ENCODE measurements around the gene SCAANT1. TPM values are rescaled to one million over a fixed set of nuclear protein-coding genes. Genes with fewer than 3 reads are reported as not detected.

SCAANT1 gene
- total RNA-seq, 2 donors from 2014 or later = not detected

DNA sequence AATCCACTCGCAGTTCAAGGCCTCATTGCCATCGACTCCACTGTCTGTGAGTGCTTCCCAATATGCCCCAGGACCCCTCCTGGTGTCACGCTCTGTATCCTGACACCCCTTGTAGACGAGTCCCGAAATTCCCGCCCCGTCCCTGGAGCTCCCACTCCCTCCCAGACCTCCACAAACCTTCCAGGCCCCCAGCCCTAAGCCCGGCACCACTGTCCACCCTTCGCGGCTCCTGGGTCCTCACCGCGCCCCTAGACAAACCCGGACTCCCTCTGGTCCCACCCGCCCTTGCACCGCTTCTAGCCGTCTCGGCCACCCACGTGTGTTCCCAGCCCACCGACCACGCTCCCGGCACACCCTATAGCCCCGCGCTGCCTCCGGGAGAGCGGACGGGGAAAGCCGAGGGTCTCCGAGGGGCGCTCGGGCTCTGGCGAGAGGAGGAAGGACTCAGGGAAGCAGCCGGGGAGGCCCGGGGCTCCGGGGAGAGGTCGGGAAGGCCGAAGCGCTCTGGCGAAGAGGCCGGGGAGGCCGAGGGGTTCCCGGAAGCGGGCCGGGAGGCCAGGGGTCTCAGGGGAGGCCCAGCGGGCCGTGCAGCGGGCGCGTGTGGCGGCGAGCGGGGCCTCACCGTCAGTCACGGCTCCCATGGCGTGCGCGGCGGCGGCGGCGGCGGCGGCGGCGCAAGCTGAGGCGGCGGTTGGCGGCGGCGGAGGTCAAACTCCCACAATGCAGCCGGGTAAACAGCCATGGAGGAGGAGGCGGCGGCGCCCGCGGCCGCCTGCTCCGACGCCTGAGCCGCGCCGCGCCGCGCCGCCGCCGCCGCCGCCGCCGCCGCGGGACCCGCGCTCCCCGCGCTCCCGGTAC is 48.8 kb downstream of the SCAANT1 start, which contains the start of the genes ATXN7 and THOC7:
Gene ATXN7 (plus strand): TSS at position 718 of the 858 bp plus-strand sequence. CDS start 48,732 bp downstream, outside the sequence.
Gene THOC7 (minus strand): TSS at position 656 of the 858 bp plus-strand sequence. CDS start 15 bp downstream, at position 641.
- peak within 1 kb of the TSS; percentile 80 for H3K27ac ChIP-seq (ENCODE audit: low read depth, low read length)
- H3K36me3 ChIP-seq (ENCODE audit: control insufficient read depth, insufficient read depth, low read length) = peaks cover 19% of the 10 kb centered on the region
- H3K4me3 Mint-ChIP-seq = peak within 1 kb of the TSS; percentile 92
- peaks cover 43% of the 10 kb centered on the region for H3K4me1 Mint-ChIP-seq
- H3K9me3 Mint-ChIP-seq = no peaks in the 10 kb centered on the region
- peak within 1 kb of the TSS; percentile 98 for H3K4me3 ChIP-seq (ENCODE audit: low read length)
- peak; percentile 88 for DNase-seq
- no peaks in the 10 kb centered on the region for H3K27me3 ChIP-seq (ENCODE audit: control insufficient read depth, insufficient read depth, low read length, poor library complexity, severe bottlenecking)
- TF ChIP-seq, protein P1, sequence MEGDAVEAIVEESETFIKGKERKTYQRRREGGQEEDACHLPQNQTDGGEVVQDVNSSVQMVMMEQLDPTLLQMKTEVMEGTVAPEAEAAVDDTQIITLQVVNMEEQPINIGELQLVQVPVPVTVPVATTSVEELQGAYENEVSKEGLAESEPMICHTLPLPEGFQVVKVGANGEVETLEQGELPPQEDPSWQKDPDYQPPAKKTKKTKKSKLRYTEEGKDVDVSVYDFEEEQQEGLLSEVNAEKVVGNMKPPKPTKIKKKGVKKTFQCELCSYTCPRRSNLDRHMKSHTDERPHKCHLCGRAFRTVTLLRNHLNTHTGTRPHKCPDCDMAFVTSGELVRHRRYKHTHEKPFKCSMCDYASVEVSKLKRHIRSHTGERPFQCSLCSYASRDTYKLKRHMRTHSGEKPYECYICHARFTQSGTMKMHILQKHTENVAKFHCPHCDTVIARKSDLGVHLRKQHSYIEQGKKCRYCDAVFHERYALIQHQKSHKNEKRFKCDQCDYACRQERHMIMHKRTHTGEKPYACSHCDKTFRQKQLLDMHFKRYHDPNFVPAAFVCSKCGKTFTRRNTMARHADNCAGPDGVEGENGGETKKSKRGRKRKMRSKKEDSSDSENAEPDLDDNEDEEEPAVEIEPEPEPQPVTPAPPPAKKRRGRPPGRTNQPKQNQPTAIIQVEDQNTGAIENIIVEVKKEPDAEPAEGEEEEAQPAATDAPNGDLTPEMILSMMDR (conservative IDR thresholded peaks at IDR 0.05) = no peak
- H3K27ac Mint-ChIP-seq = peak within 1 kb of the TSS; percentile 97
- 0 to 1% methylated on average over 32 to 98 of the region's 98 CpGs for WGBS, 2 experiments (ENCODE audit: insufficient coverage in 1 of 2, insufficient read length in 1 of 2)
- H3K27me3 Mint-ChIP-seq (ENCODE audit: insufficient read depth) = no peaks in the 10 kb centered on the region
- H3K36me3 Mint-ChIP-seq (ENCODE audit: low read depth) = peaks cover 23% of the 10 kb centered on the region
- peaks cover 4% of the 10 kb centered on the region for H3K4me1 ChIP-seq (ENCODE audit: control insufficient read depth, insufficient read depth, low read length)
- peak within 1 kb of the TSS; percentile 81 for H3K9ac ChIP-seq (ENCODE audit: extremely low read depth, low read length, poor library complexity, severe bottlenecking)
- no peaks in the 10 kb centered on the region for H3K9me3 ChIP-seq (ENCODE audit: control insufficient read depth, low read length)

DNA sequence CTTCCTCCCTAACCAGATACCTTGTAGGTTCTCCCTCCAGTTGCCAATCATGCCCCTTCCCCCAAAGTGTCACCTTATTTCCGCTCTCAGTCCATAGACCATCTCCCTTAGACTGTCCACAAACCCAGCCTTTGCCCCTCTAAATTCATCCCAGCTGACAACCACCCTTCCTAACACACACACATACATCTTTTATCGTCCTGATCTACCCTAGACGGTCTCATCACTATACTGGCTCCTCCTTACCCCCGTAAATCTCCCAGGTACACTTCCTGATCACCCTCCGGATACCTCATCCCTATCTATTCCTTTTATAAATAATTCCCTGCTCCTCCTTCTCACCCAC is 49.4 kb downstream of the SCAANT1 start:
- WGBS, 2 experiments (ENCODE audit: insufficient coverage in 1 of 2, insufficient read length in 1 of 2) = 33 to 36% methylated on average over 5 of the region's 5 CpGs
- DNase-seq = peak; percentile 59
- TF ChIP-seq, protein P1 (conservative IDR thresholded peaks at IDR 0.05) = no peak
- H3K4me3 Mint-ChIP-seq = peak overlapping the region; percentile 92
- Histone ChIP-seq H3K9ac (ENCODE audit: extremely low read depth, low read length, poor library complexity, severe bottlenecking) (peak overlapping the region; percentile 81), H3K27ac (ENCODE audit: low read depth, low read length) (no peak overlapping the region), H3K36me3 (ENCODE audit: control insufficient read depth, insufficient read depth, low read length) (peaks cover 19% of the 10 kb centered on the region), H3K27me3 (ENCODE audit: control insufficient read depth, insufficient read depth, low read length, poor library complexity, severe bottlenecking) (no peaks in the 10 kb centered on the region), H3K4me1 (ENCODE audit: control insufficient read depth, insufficient read depth, low read length) (peaks cover 4% of the 10 kb centered on the region), H3K9me3 (ENCODE audit: control insufficient read depth, low read length) (no peaks in the 10 kb centered on the region), H3K4me3 (ENCODE audit: low read length) (peak overlapping the region; percentile 98)
- H3K4me1 Mint-ChIP-seq = peaks cover 44% of the 10 kb centered on the region
- peaks cover 19% of the 10 kb centered on the region for H3K36me3 Mint-ChIP-seq (ENCODE audit: low read depth)
- peak overlapping the region; percentile 97 for H3K27ac Mint-ChIP-seq
- H3K27me3 Mint-ChIP-seq (ENCODE audit: insufficient read depth) = no peaks in the 10 kb centered on the region
- H3K9me3 Mint-ChIP-seq = no peaks in the 10 kb centered on the region

Other genes with a start within 250 kb of the SCAANT1 start
- gene C3orf49, start 93.1 kb downstream of the SCAANT1 start, total RNA-seq = not detected
- 100 to 1,000 TPM in 1 of 2 donors, 10 to 100 TPM in 1; 91.8 to 103 TPM for gene THOC7, start 48.6 kb downstream of the SCAANT1 start, total RNA-seq
- 10 to 100 TPM; 28.1 to 28.8 TPM for gene ATXN7, start 48.5 kb downstream of the SCAANT1 start, total RNA-seq
- 100 to 1,000 TPM in 1 of 2 donors, 10 to 100 TPM in 1; 99.7 to 109 TPM for gene PSMD6, start 111.1 kb upstream of the SCAANT1 start, total RNA-seq

Measured in endodermal cell (in vitro differentiated cells).